HG02973 (cell line): ENCODE measurements around the gene DENND11.

ENCODE experiments used
- ATAC-seq: cut with Tn5 transposase; IDR thresholded peaks from one replicate; pipeline ENCODE4 v1.9.1; 2021; ENCODE audit warnings: moderate library complexity; ENCODE audit not compliant: unreplicated experiment

The DENND11 gene, protein sequence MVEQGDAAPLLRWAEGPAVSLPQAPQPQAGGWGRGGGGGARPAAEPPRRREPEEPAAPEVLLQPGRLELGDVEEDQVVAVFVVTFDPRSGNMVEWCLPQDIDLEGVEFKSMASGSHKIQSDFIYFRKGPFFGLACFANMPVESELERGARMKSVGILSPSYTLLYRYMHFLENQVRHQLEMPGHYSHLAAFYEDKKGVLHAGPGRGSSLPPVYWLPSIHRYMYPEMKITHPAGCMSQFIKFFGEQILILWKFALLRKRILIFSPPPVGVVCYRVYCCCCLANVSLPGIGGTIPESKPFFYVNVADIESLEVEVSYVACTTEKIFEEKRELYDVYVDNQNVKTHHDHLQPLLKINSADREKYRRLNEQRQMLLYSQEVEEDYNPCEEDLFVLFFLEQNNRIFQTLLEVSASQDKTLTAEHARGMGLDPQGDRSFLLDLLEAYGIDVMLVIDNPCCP

DNA sequence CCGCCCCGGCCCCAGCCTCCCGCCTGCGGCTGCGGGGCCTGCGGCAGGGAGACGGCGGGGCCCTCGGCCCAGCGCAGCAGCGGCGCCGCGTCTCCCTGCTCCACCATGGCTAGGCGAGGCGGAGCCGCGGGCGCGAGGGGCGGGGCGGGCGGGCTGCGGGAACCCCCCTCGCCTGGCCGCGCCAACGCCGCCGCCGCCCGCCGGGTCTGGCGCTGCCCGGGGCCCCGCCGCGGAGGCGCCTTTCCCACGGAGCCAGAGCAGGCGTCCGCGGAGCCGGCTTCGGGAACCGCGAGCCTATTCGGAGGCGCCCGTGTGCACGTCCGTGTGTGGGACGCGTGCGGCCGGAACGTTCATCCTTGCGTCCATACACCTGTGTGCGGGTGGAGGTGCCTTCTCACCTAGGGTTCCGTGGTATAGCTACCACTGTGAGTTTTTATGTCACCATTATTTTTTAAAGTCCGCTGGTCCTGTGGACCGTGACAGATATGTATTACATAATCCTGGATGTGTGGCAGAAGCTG, at the start of gene DENND11:
Gene DENND11 (minus strand): TSS at position 120 of the 521 bp plus-strand sequence. CDS start 13 bp downstream, at position 107.
- ATAC-seq = peak; percentile 65

DNA sequence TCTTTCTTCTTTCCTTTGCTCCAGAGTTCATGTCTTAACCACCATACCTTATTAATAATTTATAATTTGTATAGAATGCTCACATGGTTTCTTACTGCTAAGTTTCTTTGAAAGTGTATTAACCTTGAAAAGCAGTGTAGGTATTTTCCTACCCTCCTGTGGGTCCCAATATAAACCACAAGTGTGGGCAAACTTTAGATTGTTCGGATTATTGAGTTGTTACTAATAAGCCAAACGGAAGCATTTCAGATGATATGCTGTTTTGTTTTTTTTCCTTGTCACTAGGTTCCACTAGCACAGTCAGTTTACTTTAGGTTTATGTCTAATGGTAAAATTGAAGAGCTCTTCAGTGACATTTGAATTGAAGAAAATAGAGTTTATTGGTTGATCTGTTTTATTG, 46.4 kb upstream of the DENND11 start:
- ATAC-seq = no peak

DNA sequence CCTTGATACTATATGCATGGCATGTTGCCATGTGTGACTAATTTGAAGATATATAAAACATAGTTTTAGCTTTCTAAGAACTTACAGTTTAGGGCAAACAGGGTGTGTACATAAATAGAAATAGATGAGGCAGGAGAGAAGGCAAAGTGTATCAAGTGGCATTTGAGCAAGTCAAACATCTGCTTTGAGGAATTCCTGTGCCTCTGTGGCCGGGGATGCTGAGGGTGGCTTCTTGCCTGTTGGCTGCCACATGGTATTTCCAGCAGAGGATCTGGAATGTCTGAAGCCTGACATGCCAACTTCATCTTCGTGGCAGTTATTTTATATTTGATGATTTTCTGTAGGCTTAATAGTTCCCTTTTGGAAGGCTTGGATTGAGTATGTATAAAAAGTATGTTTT, 42.2 kb upstream of the DENND11 start:
- no peak for ATAC-seq

DNA sequence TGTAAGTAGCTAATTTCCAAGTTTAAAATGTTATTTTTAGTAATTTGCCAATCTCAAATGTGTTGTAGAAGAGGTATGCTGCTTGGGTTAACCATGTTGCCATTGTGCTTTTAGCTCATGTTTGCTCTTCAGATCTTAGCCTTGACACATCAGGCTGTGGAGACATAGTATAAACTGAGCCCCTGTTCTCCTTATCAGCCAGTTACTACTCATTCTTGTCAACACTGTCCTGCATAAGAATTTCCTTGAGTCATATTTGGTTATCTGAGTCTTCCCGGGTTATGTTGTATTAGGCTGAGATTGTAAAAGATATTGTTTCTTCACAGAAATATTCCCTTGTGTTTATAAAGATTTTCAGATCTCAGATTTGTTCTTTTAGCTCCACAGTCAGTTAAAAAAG, 40.3 kb upstream of the DENND11 start:
- no peak for ATAC-seq

DNA sequence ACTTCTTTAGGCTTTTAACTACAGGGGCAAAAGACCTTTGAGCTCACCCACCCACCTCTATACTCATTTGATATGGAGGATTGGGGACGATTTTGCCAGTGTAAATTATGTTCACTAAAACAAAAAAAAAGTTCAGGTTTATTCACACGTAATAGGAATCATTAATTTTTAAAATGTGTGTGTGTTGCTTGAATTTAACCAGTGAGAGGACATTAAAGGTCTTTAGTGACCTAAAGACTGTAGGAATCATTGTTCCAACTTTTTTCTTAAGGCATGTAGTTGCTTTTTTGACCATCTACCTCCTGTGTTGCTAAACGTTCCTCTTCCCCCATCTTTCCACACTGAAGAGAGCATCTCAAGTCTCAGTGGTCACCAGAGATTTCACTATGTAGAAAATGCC, 37.3 kb upstream of the DENND11 start:
- ATAC-seq = no peak

DNA sequence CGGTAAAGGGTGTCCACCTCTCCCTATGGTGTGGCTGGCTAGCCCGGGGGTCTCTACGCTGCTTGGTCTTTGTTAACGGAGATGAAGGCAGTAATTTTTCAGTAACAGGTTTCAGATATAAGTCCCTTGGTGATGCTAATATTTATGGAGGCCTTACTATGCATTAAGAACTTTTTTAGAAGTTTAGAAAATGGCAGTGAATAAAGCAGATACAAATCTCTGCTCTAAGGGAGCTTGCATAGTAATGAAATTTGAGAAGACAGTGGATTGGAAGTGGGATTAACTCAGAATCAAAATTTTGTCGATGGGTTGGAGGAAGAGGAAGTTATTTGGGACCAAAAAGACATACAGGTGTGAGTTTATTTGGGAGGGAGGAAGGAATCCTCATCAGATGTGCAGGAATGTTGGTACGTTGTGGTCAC, 36.6 kb upstream of the DENND11 start:
- ATAC-seq = no peak

DNA sequence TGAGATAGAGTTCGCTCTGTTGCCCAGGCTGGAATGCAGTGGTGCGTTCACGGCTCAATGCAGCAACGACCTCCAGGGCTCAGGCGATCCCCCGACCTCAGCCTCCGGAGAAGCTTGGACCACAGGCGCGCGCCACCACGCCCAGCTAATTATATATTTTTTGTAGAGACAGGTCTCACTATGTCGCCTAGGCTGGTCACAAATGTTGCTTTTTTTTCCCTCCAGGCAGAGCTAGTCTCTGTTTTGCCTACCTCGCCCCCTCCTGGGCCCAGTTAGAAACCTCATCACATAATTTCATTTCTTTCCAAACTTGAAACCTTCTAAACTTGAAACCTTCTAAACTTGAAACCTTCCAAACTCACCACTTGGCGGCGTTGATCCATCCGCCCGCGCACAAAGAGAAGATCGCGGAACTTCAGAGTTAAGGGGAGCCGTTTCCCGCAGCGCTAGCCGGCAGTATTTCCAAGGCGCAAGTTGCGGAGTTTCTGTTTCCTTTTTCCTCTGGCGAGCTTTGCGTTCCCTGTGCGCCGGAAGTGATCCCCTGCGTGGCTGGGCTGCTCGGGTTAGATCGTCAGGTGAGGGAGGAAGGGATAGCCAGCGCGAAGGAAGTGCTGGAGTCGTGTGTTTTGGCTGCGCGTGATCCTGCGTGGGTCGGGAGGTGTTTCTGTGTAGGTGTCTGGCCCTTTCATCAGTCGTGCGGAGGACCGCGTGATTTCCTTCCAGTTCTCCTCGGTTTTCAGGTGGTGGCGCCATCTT, 36.0 kb upstream of the DENND11 start, which contains the start of gene SSBP1:
Gene SSBP1 (plus strand): TSS at position 523 of the 756 bp plus-strand sequence. CDS start 809 bp downstream, outside the sequence.
- peak; percentile 89 for ATAC-seq

DNA sequence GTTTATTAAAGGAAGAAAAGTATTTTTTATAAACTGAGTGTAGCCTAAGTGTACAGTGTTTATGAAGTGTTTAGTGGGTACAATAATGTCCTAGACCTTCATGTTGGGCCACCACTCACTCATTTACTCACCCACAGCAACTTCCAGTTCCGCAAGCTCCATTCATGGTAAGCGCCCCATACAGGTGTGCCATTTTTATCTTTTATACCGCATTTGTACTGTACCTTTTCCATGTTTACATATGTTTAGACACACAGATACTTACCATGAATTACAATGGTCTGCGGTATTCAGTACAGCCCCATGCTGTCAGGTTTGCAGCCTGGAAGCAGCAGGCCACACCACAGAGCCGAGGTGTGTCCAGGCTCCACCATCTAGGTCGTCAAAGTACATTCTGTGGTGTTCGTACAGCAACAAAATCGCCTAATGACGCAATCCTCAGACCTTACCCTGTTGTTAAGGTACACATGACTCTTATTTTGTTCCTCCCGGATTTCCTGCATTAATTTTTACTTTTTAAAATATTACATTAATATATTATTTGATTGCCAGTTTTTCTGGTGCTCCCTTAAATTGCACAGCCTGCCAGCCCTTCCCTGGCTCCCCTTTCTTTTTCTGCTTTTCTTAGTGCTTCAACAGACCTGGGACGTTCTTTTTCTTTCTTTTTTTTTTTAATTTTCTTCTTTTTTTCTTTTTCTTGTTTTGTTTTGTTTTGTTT, 35.3 kb upstream of the DENND11 start:
- ATAC-seq = no peak

DNA sequence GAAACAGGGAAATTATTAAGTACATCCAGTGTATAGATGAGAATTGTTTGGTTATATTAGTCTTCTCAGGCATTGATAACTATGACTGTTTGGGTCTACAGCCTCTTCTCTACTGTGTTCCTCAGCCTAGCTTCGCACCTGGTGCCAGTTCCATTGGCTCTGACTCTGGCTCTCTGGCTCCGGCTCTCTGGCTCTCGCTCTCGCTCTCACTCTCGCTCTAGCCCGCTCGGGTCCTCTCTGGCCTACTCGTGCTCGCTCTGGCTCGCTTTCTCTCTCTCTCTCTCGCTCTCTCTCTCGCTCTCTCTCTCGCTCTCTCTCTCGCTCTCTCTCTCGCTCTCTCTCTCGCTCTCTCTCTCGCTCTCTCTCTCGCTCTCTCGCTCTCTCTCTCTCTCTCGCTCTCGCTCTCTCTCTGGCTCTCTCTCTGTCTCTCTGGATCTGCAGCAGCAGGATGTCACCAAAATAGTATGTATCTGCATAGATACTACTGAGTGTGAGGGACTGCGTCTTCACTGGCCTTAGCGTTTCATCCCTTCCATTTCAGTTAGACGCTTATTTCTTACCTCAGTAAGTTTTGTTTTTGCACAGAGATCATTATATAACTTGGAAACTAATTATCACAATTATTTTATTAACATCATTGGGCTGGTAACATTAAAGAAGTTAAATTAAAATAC, 29.6 kb upstream of the DENND11 start:
- ATAC-seq = no peak

DNA sequence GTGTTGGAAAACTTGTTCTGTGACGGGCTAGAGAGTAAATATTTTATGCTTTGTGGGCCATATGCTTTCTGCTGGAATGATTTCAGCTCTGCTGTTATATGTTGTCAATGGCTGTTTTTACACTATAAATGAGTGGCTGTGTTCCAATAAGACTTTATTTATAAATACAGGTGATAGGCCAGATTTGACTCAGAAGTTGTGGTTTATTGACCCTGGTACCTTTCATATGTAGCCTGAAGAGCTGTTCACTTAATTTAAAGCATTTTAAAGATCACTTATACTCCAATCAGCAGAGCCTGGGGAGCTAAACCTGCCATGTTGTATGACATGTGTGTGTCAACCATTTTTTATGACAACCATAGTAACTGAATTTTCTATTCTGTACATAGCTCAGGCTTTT, 27.1 kb upstream of the DENND11 start:
- no peak for ATAC-seq

DNA sequence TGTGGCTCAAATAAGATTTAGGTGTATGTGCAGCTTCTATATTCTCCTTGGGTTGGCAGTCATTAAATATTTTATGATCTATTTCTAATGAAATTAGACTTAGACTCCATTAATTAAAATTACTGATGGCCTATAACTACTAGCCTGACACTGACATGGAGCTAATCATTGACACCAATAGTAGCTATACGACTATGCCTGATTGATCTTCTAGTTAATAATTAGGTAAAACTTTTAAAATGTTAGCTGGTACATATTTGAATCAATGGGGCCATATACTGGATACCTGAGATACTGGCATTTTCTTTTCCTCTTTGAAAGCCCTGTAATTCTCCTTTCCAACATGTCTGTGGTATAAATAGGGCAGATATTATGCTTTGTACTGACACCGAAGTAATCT, 20.6 kb upstream of the DENND11 start:
- no peak for ATAC-seq

DNA sequence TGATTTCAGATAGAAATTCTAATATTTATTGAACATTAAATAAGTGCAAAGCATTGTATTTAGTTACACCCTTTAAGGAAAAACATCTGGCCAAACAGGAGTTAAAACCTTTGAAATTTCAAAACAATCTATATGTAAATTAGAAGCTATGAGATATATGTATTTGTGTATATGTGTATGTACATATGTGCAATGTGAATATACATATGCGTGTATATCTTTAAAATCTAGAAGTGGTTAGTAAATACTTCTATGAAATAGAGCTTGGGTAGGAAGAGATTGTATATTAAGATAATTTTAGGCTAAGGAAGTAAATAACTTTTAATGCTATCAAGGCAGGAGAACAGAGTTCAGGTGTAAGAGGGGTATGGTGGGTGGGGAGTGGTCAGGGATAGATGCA, 15.5 kb upstream of the DENND11 start:
- ATAC-seq = no peak

DNA sequence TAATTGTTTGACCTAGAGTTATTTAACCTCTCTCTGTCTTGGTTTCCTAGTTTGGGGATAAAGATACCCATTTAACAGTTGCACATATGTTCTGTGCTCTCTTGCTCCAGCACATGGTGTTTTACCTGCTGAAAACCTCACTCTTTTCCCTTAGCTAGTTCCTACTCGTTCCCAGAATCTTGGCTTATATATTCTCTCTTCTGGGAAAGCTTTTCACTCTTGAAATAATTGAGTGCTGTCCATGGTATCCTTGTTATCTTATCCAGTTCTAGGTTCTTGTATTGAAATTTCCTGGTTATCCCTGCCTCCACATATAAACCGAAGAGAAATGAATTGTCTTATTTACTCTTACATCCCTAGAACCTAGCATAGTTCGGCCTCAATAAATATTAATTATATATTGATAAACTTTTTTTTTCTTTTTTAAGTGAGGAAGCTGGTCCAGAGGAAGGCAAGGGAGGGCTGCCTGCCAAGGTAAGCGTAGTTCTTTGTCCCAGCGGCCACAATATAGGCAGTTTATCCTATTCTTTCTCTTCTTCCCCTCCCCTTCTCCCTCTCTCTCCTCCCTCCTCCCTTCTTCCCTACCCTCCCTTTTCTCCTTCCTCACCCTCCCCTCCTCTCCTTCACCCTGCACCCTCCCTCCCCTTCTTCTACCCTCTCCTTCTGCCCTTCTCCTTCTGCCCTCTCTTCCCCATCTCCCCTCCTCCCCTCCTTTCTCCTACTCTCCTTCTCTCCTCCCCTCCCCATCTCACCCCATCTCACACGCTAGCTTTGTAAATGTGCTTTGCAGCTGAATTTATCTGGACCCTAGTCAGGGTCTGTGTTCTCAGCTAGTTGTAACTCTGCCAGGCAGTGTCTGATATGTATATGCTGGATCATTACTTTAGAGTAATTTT, 14.1 kb upstream of the DENND11 start:
- no peak for ATAC-seq

DNA sequence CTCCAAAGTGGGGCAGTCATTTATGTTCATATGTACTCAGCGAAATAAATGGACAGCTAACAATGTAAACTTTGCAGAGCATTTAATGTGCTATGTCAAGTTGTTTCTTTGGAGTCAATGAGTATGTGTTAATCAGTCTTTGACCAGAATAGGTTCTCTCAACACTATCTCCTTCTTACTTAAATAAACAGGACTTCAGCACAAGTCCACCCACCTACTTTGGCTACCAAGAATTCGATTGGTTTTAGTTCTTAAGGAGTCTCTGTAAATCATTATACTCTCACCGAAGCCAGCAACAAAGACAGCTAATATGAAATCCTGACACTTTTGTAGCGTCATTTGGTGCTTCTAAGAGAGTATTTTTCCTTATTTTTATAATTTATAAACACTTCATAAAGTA, 13.1 kb upstream of the DENND11 start:
- no peak for ATAC-seq

DNA sequence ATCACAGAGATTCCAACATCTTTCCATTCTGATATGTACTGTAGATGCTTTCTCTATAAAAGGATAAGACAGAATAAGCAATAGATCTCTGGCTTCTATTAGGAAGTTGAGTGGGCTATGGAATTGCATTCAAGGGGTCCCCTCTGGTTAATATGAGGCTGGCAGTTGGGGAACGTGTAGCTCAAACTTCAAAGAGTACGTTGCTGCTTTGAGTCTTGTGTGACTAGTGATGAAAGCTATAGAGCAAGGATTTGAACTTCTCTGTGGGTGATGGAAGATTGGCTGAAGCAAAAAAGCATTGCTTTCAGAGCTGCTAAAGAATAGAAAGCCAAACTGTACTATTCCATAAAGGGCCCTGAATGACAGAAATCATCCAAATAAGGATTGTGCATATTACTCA, 12.6 kb upstream of the DENND11 start:
- no peak for ATAC-seq

DNA sequence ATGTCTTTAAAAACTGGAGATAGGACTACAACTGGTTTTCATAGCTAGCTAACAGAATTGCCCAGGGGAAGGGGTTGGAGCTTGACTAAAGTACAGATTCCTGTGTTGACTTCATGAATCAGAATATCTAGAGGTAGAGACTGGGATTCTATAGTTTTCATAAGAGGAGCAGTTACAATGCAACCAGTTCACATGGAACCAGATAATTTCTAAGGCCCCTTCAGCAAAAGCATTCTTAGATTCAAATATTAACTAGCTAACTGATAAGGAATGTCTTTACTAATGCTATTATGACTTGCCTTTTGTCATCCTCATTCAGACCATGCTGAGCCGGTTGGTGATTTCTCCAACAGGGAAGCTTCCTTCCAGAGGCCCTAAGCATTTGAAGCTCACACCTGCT, 11.9 kb upstream of the DENND11 start:
- ATAC-seq = no peak

DNA sequence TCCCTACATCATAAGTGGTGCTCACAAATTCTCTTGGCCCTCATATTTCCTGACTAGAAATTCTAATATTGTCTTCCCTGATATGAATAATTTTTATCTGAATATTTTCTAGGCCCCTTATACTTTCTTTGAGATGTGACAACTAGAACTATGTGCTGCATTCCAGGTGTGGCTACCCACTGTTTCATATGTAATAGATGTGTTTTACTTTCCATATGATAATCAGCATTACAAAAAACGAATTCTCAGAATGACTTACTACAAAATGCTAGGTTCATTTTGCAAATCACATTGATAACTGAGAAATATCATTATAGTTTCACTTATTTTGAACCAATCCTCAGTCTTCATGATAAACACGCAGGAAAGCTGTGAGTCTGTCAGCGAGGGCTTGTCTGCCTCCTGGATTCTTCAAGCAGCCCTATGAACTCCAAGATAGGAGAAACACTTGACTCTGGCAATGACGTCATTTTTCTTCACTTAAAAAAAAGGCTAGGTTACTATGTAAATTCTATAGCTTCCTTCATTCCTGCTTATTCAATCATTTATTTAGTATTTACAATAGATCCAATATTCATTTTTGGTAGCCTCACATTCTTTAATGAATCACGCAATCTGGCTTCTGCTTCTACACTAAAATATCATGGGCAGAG, 10.8 kb upstream of the DENND11 start:
- ATAC-seq = no peak

DNA sequence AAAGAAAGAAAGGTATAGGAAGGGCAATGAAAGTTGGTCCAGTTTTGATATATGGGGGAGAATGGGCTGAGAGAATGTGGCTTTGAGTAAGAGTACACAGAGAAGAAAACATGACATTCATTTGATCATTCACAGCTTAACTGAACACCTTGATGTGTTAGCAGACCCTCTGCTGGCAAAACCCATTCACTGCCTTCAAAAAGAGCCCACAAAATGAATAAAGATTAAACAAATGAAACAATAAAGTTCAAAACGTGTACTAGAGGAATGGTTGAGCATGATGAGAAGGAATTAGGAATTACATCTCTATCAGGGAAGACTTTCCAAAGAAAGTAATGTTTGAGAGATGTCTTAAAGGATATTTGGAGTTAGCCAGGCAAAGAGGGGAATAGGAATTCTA, 8.3 kb upstream of the DENND11 start:
- ATAC-seq = no peak

DNA sequence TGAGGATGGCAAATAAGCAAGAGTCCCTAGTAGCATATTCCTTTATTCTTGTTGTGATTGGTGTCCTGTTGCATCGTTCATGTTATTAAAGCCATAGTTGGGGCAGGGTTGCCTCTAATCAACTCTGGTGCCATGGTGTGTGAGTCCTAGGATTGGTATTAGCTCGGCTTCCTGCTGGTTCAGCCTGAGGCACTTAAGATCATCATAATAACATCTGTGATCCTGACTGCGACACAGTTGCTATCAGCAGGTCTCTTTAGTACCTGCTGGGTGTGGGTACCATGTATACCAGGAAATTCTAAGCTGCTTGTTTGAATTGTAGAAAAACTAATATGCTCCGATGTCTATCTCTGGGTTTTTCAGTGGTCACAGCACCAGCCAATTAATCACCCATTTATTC, 7.8 kb upstream of the DENND11 start:
- no peak for ATAC-seq
